Measurements from ENCODE around the gene OR10A6. TPM values are rescaled to one million over a fixed set of nuclear protein-coding genes. Genes with fewer than 3 reads are reported as not detected.

The OR10A6 gene
- total RNA-seq, 1 donor from 2014 or later, result not detected

GRCh38 chr11:7909585-7910285, 21.3 kb downstream of the OR10A6 start:
- no peak for DNase-seq

- DNase-seq, result no peak
Observed at GRCh38 chr11:7907121-7907520, 23.9 kb downstream of the OR10A6 start.

GRCh38 chr11:7906481-7906880, 24.6 kb downstream of the OR10A6 start:
- DNase-seq, result no peak

GRCh38 chr11:7905961-7906429, 25.1 kb downstream of the OR10A6 start:
- DNase-seq, result no peak

GRCh38 chr11:7905549-7905948, 25.5 kb downstream of the OR10A6 start:
- DNase-seq, result no peak

- no peak for DNase-seq
Observed at GRCh38 chr11:7904917-7905316, 26.2 kb downstream of the OR10A6 start.

- no peak for DNase-seq
Observed at GRCh38 chr11:7903940-7904339, 27.1 kb downstream of the OR10A6 start.

GRCh38 chr11:7901319-7901854, 29.7 kb downstream of the OR10A6 start:
- DNase-seq, result no peak

- DNase-seq, result no peak
Observed at GRCh38 chr11:7900686-7901085, 30.4 kb downstream of the OR10A6 start.

GRCh38 chr11:7899418-7899817, 31.6 kb downstream of the OR10A6 start:
- no peak for DNase-seq

- no peak for DNase-seq
Observed at GRCh38 chr11:7898666-7899283, 32.3 kb downstream of the OR10A6 start.

GRCh38 chr11:7896009-7896785, 34.9 kb downstream of the OR10A6 start:
- no peak for DNase-seq

GRCh38 chr11:7894251-7894650, 36.8 kb downstream of the OR10A6 start:
- DNase-seq, result no peak

- no peak for DNase-seq
Observed at GRCh38 chr11:7893796-7894195, 37.3 kb downstream of the OR10A6 start.

- no peak for DNase-seq
Observed at GRCh38 chr11:7892840-7893254, 38.2 kb downstream of the OR10A6 start.

- no peak for DNase-seq
Observed at GRCh38 chr11:7892059-7892699, 38.9 kb downstream of the OR10A6 start.

- DNase-seq, result no peak
Observed at GRCh38 chr11:7890417-7891172, 40.5 kb downstream of the OR10A6 start.

GRCh38 chr11:7889985-7890384, 41.1 kb downstream of the OR10A6 start:
- DNase-seq, result no peak

GRCh38 chr11:7882860-7883259, 48.2 kb downstream of the OR10A6 start:
- DNase-seq, result no peak
